Breast epithelium (tissue), 4 donors: ENCODE results near the gene FUT7. TPM values are rescaled to one million over a fixed set of nuclear protein-coding genes. Genes with fewer than 3 reads are reported as not detected.
A peak's percentile ranks its signal among the peaks of the same experiment; 100 is the strongest.

Experiments used
- DNase-seq, 2 donors: peaks; one replicate each; pipeline ENCODE4 v3.0.0-alpha.2; 2019; ENCODE audit warnings: low spot score in 2 of 2
- H3K27ac ChIP-seq, 2 donors: fragments of 200-600 bp; sonication (generic) in 1 of 2; one replicate each; pipeline ENCODE4 v1.5.1; 2016 to 2019; ENCODE audit warnings: mild to moderate bottlenecking in 1 of 2
- H3K27me3 ChIP-seq, 2 donors: fragments of 200-600 bp; sonication (generic) in 1 of 2; one replicate each; pipeline versions ENCODE4 v1.5.1 to v1.6.0; 2017 to 2019; ENCODE audit warnings: control low read depth in 1 of 2, mild to moderate bottlenecking in 1 of 2
- H3K36me3 ChIP-seq: fragments of 200-600 bp; one replicate; pipeline ENCODE4 v1.5.1; 2019
- H3K4me1 ChIP-seq, 2 donors: fragments of 200-600 bp; sonication (generic); one replicate each; pipeline ENCODE4 v1.5.1; 2016 to 2019; ENCODE audit warnings: control low read depth in 1 of 2
- H3K4me3 ChIP-seq, 3 donors: fragments of 200-600 bp; sonication (generic); 1 replicate in 2 of 3; 2 replicates in 1 of 3; pipeline ENCODE4 v1.5.1; 2016 to 2019; ENCODE audit warnings: mild to moderate bottlenecking in 3 of 3, moderate library complexity in 2 of 3
- H3K9me3 ChIP-seq, 2 donors: fragments of 200-600 bp; sonication (generic) in 1 of 2; one replicate each; pipeline ENCODE4 v1.5.1; 2016 to 2019; ENCODE audit warnings: control low read depth in 1 of 2
- CTCF ChIP-seq, 3 donors: fragments of 450-650 bp; IDR thresholded peaks; one replicate each; pipeline ENCODE4 v1.5.1; 2016 to 2017; ENCODE audit warnings: antibody characterized with exemption in 3 of 3, mild to moderate bottlenecking in 3 of 3, moderate library complexity in 3 of 3
- POLR2A ChIP-seq: fragments of 450-650 bp; IDR thresholded peaks from one replicate; pipeline ENCODE4 v1.6.1; 2016; ENCODE audit warnings: antibody characterized with exemption, mild to moderate bottlenecking, moderate library complexity
- POLR2AphosphoS5 ChIP-seq, 3 donors: sonication (generic); formaldehyde crosslinking; IDR thresholded peaks; one replicate each; pipeline ENCODE4 v1.6.1; 2017; ENCODE audit warnings: antibody characterized with exemption in 3 of 3
- intact Hi-C: fragments of 100-400 bp; cut with DNase I; formaldehyde crosslinking; loops from one replicate; pipeline ENCODE4 v1.15.1; 2023; ENCODE audit warnings: low total_unique reads
- total RNA-seq, 3 donors: library from RNA; depleted of rRNA; stranded (reverse); fragments of >200 nt; gene quantifications; one replicate each; pipeline ENCODE4 v1.1.0, GENCODE V29; 2016

Gene FUT7
- total RNA-seq, 3 donors from 2014 or later: not detected

GRCh38 chr9:136995772-136996311 is 36.0 kb downstream of the FUT7 start:
- Histone ChIP-seq H3K27ac (peak overlapping the region; percentile 29 to 35), H3K4me1 (peaks cover 7 to 27% of the 10 kb centered on the region in 2 donors), H3K9me3 (no peaks in the 10 kb centered on the region), H3K27me3 (no peaks in the 10 kb centered on the region), H3K36me3 (no peaks in the 10 kb centered on the region), H3K4me3 (peak overlapping the region; percentile 0 to 62 (median 47))
- no peak for DNase-seq
- TF ChIP-seq CTCF (IDR thresholded peaks at IDR 0.05) (no peak), POLR2AphosphoS5 (IDR thresholded peaks at IDR 0.05) (no peak), POLR2A (no peak)
- intact Hi-C loops: no loop called here

- TF ChIP-seq POLR2AphosphoS5 (IDR thresholded peaks at IDR 0.05): no peak
- TF ChIP-seq POLR2A: no peak
- TF ChIP-seq CTCF (IDR thresholded peaks at IDR 0.05): no peak
- intact Hi-C loops: no loop called here
- peak overlapping the region in 1 of 3 donors; percentile 62 for H3K4me3 ChIP-seq
- H3K9me3 ChIP-seq: no peaks in the 10 kb centered on the region
- H3K36me3 ChIP-seq: no peaks in the 10 kb centered on the region
- no peak for DNase-seq
- H3K4me1 ChIP-seq: peaks cover 7 to 27% of the 10 kb centered on the region in 2 donors
- H3K27me3 ChIP-seq: no peaks in the 10 kb centered on the region
- H3K27ac ChIP-seq: no peak overlapping the region
These were observed 36.5 kb downstream of the FUT7 start for GRCh38 chr9:136995362-136995761.

- Histone ChIP-seq H3K27ac (no peak overlapping the region), H3K36me3 (no peaks in the 10 kb centered on the region), H3K9me3 (no peaks in the 10 kb centered on the region), H3K27me3 (no peaks in the 10 kb centered on the region), H3K4me3 (peak overlapping the region in 1 of 3 donors; percentile 62), H3K4me1 (peaks cover 7 to 27% of the 10 kb centered on the region in 2 donors)
- TF ChIP-seq POLR2A (no peak), POLR2AphosphoS5 (IDR thresholded peaks at IDR 0.05) (no peak)
- DNase-seq: no peak
- intact Hi-C loops: no loop called here
These were observed 37.0 kb downstream of the FUT7 start for GRCh38 chr9:136994888-136995230.

GRCh38 chr9:136994180-136994887 is 37.6 kb downstream of the FUT7 start:
- H3K36me3 ChIP-seq: no peaks in the 10 kb centered on the region
- no peaks in the 10 kb centered on the region for H3K9me3 ChIP-seq
- peaks cover 7 to 27% of the 10 kb centered on the region in 2 donors for H3K4me1 ChIP-seq
- intact Hi-C loops: no loop called here
- no peaks in the 10 kb centered on the region for H3K27me3 ChIP-seq
- peak overlapping the region in 1 of 2 donors; percentile 7 for H3K27ac ChIP-seq
- no peak for TF ChIP-seq POLR2AphosphoS5 (IDR thresholded peaks at IDR 0.05)
- no peak for TF ChIP-seq CTCF (IDR thresholded peaks at IDR 0.05)
- TF ChIP-seq POLR2A: no peak
- no peak for DNase-seq
- H3K4me3 ChIP-seq: peak overlapping the region in 1 of 3 donors; percentile 62

DNA sequence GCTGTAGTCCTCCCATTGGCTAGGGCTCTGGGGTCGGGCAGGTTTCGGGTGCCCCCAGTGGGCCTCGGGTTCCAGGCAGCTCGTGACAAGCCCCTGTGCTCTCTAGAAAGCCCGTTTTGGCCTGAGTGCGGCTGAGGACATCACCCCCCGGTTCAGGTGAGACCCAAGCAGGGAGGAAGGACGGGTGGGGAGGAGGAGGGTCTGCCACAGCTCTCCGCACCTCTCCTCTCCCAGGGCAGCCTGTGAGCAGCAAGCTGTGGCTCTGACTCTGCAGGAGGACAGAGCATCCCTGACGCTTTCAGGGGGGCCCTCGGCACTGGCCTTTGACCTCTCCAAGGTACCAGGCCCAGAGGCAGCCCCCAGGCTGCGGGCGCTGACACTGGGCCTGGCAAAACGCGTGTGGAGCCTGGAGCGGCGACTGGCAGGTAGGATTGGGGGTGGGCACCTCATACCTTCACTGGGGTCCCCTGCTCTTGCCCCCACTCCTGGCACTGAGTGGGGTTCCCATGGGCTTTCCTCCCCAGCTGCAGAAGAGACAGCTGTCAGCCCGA is 39.0 kb downstream of the FUT7 start:
- peak overlapping the region; percentile 55 to 83 (median 79) for H3K4me3 ChIP-seq
- peak overlapping the region; percentile 94 to 98 for H3K27ac ChIP-seq
- DNase-seq: no peak
- H3K36me3 ChIP-seq: no peaks in the 10 kb centered on the region
- no peaks in the 10 kb centered on the region for H3K27me3 ChIP-seq
- intact Hi-C loops: no loop called here
- H3K4me1 ChIP-seq: peaks cover 7 to 27% of the 10 kb centered on the region in 2 donors
- H3K9me3 ChIP-seq: no peaks in the 10 kb centered on the region
- peak in 1 of 3 donors; percentile 1 for TF ChIP-seq CTCF (IDR thresholded peaks at IDR 0.05)
- no peak for TF ChIP-seq POLR2AphosphoS5 (IDR thresholded peaks at IDR 0.05)
- no peak for TF ChIP-seq POLR2A
